Neural progenitor cell (in vitro differentiated cells): ENCODE data around the gene ZNF783. TPM values are rescaled to one million over a fixed set of nuclear protein-coding genes. Genes with fewer than 3 reads are reported as not detected.
"Not testable (repeated sequence)": the region's sequence is repeated elsewhere in the genome, so short reads cannot be mapped to it uniquely, and the experiment has no call there.

Experiments
- DNase-seq: peaks from one replicate; pipeline ENCODE4 v3.0.0-alpha.2; 2016; ENCODE audit warnings: low spot score
- H2AFZ ChIP-seq: fragments of 200-600 bp; sonication (generic); replicated peaks from 2 replicates; pipeline ENCODE4 v1.6.1; 2016; ENCODE audit warnings: antibody characterized with exemption
- H3F3A ChIP-seq: fragments of 200-600 bp; sonication (generic); 2 replicates; pipeline ENCODE4 v1.6.1; 2016; ENCODE audit warnings: antibody characterized with exemption, low read depth
- H3K27ac ChIP-seq: fragments of 200-600 bp; sonication (generic); 2 replicates; pipeline ENCODE4 v1.5.1; 2016; ENCODE audit warnings: mild to moderate bottlenecking
- H3K27me3 ChIP-seq: fragments of 200-600 bp; sonication (generic); 2 replicates; pipeline ENCODE4 v1.6.1; 2016; ENCODE audit warnings: mild to moderate bottlenecking, moderate library complexity
- H3K36me3 ChIP-seq: fragments of 200-600 bp; sonication (generic); 2 replicates; pipeline ENCODE4 v1.5.1; 2016
- H3K4me1 ChIP-seq: fragments of 200-600 bp; sonication (generic); 2 replicates; pipeline ENCODE4 v1.6.1; 2016; ENCODE audit warnings: mixed run types
- H3K4me2 ChIP-seq: fragments of 200-600 bp; sonication (generic); 2 replicates; pipeline ENCODE4 v1.6.1; 2016
- H3K4me3 ChIP-seq: fragments of 200-600 bp; sonication (generic); 2 replicates; pipeline ENCODE4 v1.5.1; 2016
- H3K79me2 ChIP-seq: fragments of 200-600 bp; sonication (generic); 2 replicates; pipeline ENCODE4 v1.6.1; 2016; ENCODE audit warnings: low read depth
- H3K9ac ChIP-seq: fragments of 200-600 bp; sonication (generic); 2 replicates; pipeline ENCODE4 v1.6.1; 2016
- H3K9me3 ChIP-seq: fragments of 200-600 bp; sonication (generic); 2 replicates; pipeline ENCODE4 v1.5.1; 2016; ENCODE audit warnings: low read depth
- H4K20me1 ChIP-seq: fragments of 200-600 bp; sonication (generic); 2 replicates; pipeline ENCODE4 v1.6.1; 2016; ENCODE audit warnings: low read depth
- H3K27ac Mint-ChIP-seq: 3 replicates; pipeline ENCODE4 v1.8.0; 2021; ENCODE audit warnings: mixed read lengths
- H3K27me3 Mint-ChIP-seq: 2 replicates; pipeline ENCODE4 v1.8.0; 2022; ENCODE audit warnings: low read depth, mild to moderate bottlenecking, inconsistent platforms, moderate library complexity, mixed read lengths; ENCODE audit not compliant: insufficient read depth
- H3K36me3 Mint-ChIP-seq: 3 replicates; pipeline ENCODE4 v1.8.0; 2021; ENCODE audit warnings: mixed read lengths
- H3K4me1 Mint-ChIP-seq: 3 replicates; pipeline ENCODE4 v1.8.0; 2021; ENCODE audit warnings: mixed read lengths
- H3K4me3 Mint-ChIP-seq: 3 replicates; pipeline ENCODE4 v1.8.0; 2021; ENCODE audit warnings: mild to moderate bottlenecking, moderate library complexity, mixed read lengths
- H3K9me3 Mint-ChIP-seq: 3 replicates; pipeline ENCODE4 v1.8.0; 2020; ENCODE audit warnings: mixed read lengths
- EZH2 ChIP-seq: fragments of 200-600 bp; sonication (generic); IDR thresholded peaks from 2 replicates; pipeline ENCODE4 v1.6.1; 2017; ENCODE audit warnings: antibody characterized with exemption, mild to moderate bottlenecking, moderate library complexity
- EZH2phosphoT487 ChIP-seq: fragments of 200-600 bp; sonication (generic); IDR thresholded peaks from 2 replicates; pipeline ENCODE4 v1.6.1; 2017; ENCODE audit warnings: antibody characterized with exemption
- total RNA-seq: library from RNA; depleted of rRNA; stranded (reverse); fragments of >200 nt; gene quantifications from 2 replicates; pipeline ENCODE4 v1.2.3, GENCODE V29; 2015; ENCODE audit warnings: low replicate concordance
- TF ChIP-seq, protein P1 (sequence below): fragments of 200-600 bp; sonication (generic); IDR thresholded peaks from 2 replicates; pipeline ENCODE4 v1.5.1; 2017; ENCODE audit warnings: antibody characterized with exemption, mild to moderate bottlenecking

Gene ZNF783
- total RNA-seq, 1 donor from 2014 or later = 5.5 TPM

DNA sequence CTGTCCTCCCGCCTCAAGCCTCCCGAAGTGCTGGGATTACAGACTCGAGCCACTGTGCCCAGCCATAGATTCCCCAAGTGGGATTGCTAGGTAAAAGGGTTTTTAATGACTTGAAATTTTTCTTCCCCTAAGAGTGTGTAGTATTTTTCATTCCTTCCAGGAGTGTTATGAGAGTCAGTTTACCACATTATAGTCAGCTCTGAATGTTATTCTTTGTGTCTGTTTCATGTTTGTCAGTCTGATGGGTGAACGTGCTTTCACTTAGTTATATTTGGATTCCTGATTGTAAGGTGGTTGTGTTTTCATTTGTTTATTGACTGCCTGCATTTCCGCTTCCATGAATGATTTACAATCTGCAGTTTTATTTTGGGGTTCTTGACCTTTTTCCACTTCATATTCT is 16.3 kb upstream of the ZNF783 start:
- H3K27me3 Mint-ChIP-seq = peaks cover 4% of the 10 kb centered on the region
- Histone ChIP-seq H3K79me2 (peaks cover 90% of the 10 kb centered on the region), H3K27ac (no peak overlapping the region), H4K20me1 (peaks cover 48% of the 10 kb centered on the region), H3F3A (no peaks in the 10 kb centered on the region), H3K4me1 (peaks cover 3% of the 10 kb centered on the region), H3K4me3 (no peak overlapping the region), H3K9ac (no peak overlapping the region), H3K4me2 (no peak overlapping the region), H3K27me3 (no peaks in the 10 kb centered on the region), H3K36me3 (no peaks in the 10 kb centered on the region), H3K9me3 (no peaks in the 10 kb centered on the region), H2AFZ (no peak overlapping the region)
- H3K9me3 Mint-ChIP-seq = peaks cover 12% of the 10 kb centered on the region
- H3K27ac Mint-ChIP-seq = no peak overlapping the region
- H3K36me3 Mint-ChIP-seq = peaks cover 15% of the 10 kb centered on the region
- H3K4me1 Mint-ChIP-seq = peaks cover 4% of the 10 kb centered on the region
- no peak overlapping the region for H3K4me3 Mint-ChIP-seq
- no peak for DNase-seq
- TF ChIP-seq, protein P1, sequence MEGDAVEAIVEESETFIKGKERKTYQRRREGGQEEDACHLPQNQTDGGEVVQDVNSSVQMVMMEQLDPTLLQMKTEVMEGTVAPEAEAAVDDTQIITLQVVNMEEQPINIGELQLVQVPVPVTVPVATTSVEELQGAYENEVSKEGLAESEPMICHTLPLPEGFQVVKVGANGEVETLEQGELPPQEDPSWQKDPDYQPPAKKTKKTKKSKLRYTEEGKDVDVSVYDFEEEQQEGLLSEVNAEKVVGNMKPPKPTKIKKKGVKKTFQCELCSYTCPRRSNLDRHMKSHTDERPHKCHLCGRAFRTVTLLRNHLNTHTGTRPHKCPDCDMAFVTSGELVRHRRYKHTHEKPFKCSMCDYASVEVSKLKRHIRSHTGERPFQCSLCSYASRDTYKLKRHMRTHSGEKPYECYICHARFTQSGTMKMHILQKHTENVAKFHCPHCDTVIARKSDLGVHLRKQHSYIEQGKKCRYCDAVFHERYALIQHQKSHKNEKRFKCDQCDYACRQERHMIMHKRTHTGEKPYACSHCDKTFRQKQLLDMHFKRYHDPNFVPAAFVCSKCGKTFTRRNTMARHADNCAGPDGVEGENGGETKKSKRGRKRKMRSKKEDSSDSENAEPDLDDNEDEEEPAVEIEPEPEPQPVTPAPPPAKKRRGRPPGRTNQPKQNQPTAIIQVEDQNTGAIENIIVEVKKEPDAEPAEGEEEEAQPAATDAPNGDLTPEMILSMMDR = no peak
- no peak for TF ChIP-seq EZH2
- TF ChIP-seq EZH2phosphoT487 = no peak

DNA sequence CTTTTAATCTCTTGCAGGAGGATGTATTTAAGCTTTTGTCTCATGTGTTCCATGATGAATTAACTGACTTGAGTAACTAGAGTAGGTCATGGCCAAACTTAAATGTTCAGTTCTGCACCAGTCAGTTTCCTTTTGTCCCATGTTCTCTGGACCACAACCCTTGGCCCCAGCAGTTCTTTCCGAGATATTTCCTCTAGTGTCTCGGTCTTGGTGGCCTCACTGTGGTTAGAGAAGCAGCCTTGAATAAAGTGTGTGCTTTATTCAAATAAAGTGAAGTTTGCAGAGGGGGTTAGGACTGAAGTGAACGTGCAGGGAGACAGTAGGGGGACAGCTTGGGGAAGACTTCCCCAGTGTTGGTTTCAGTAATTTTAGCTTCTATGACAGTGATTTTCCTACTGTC is 13.2 kb upstream of the ZNF783 start:
- H3K4me1 Mint-ChIP-seq = no peaks in the 10 kb centered on the region
- no peaks in the 10 kb centered on the region for H3K4me1 ChIP-seq
- H4K20me1 ChIP-seq = peaks cover 44% of the 10 kb centered on the region
- H3K9me3 Mint-ChIP-seq = peaks cover 3% of the 10 kb centered on the region
- no peak for DNase-seq
- H3K9me3 ChIP-seq = no peaks in the 10 kb centered on the region
- no peak overlapping the region for H3K9ac ChIP-seq
- H3K27ac ChIP-seq = no peak overlapping the region
- H3K4me3 ChIP-seq = no peak overlapping the region
- H3K36me3 ChIP-seq = no peaks in the 10 kb centered on the region
- H2AFZ ChIP-seq = no peak overlapping the region
- H3K27ac Mint-ChIP-seq = no peak overlapping the region
- H3K27me3 Mint-ChIP-seq = peaks cover 4% of the 10 kb centered on the region
- H3K79me2 ChIP-seq = peaks cover 60% of the 10 kb centered on the region
- peaks cover 6% of the 10 kb centered on the region for H3K36me3 Mint-ChIP-seq
- H3F3A ChIP-seq = no peaks in the 10 kb centered on the region
- H3K4me3 Mint-ChIP-seq = no peak overlapping the region
- H3K27me3 ChIP-seq = no peaks in the 10 kb centered on the region
- no peak overlapping the region for H3K4me2 ChIP-seq
- TF ChIP-seq, protein P1 = no peak
- TF ChIP-seq EZH2 (no peak), EZH2phosphoT487 (no peak)

DNA sequence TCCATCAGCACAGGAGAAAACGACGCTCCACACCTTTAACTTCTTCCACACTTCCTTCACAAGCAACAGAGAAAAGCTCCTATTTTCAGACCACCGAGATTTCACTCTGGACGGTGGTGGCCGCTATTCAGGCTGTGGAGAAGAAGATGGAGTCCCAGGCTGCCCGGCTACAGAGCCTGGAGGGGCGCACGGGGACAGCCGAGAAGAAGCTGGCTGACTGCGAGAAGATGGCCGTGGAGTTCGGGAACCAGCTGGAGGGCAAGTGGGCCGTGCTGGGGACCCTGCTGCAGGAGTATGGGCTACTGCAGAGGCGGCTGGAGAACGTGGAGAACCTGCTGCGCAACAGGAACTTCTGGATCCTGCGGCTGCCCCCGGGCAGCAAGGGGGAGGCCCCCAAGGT is 11.8 kb upstream of the ZNF783 start:
- not testable (repeated sequence) for H3K36me3 ChIP-seq, H3K9ac ChIP-seq, H3K27me3 Mint-ChIP-seq, H3F3A ChIP-seq, H3K4me2 ChIP-seq, H3K4me3 ChIP-seq, H3K27ac ChIP-seq, H3K27me3 ChIP-seq, H3K4me1 ChIP-seq, H2AFZ ChIP-seq, H3K4me3 Mint-ChIP-seq, H3K9me3 ChIP-seq, H3K4me1 Mint-ChIP-seq, DNase-seq, H3K9me3 Mint-ChIP-seq, H3K27ac Mint-ChIP-seq
- Histone ChIP-seq H3K79me2 (peaks cover 46% of the 10 kb centered on the region), H4K20me1 (peaks cover 38% of the 10 kb centered on the region)
- H3K36me3 Mint-ChIP-seq = peaks cover 10% of the 10 kb centered on the region

DNA sequence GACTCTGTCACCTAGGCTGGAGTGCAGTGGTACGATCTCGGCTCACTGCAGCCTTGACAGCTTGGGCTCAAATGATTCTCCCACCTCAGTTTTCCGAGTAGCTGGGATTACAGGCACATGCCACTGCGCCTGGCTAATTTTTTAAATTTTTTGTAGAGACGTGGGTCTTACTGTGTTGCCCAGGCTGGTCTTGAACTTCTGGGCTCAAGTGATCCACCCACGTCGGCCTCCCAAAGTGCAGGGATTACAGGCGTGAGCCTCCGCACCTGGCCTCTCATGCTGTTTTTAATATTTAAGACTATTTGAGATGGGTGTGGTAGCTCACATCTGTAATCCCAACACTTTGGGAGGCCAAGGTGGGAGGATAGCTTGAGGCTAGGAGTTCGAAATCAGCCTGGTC is 10.5 kb upstream of the ZNF783 start:
- H3K27me3 ChIP-seq, H3K27me3 Mint-ChIP-seq, H3K9ac ChIP-seq, H3K9me3 ChIP-seq, H3K27ac Mint-ChIP-seq, DNase-seq, H3K27ac ChIP-seq, H3K4me3 ChIP-seq, H3K4me2 ChIP-seq, H3K36me3 ChIP-seq, H3K36me3 Mint-ChIP-seq, H2AFZ ChIP-seq, H3F3A ChIP-seq, H3K4me3 Mint-ChIP-seq, H3K4me1 ChIP-seq, H3K4me1 Mint-ChIP-seq, H3K9me3 Mint-ChIP-seq: not testable (repeated sequence)
- Histone ChIP-seq H3K79me2 (peaks cover 32% of the 10 kb centered on the region), H4K20me1 (peaks cover 28% of the 10 kb centered on the region)
